PC-9 (cell line): ENCODE measurements around the gene ATF6. TPM values are rescaled to one million over a fixed set of nuclear protein-coding genes. Genes with fewer than 3 reads are reported as not detected.

ENCODE experiments used
- BruUV-seq: library from RNA; stranded (reverse); fragments of 400-500 nt; replicated peaks from 2 replicates; lab custom pipeline; 2021; lab: Mats Ljungman, UMichigan
- CTCF ChIA-PET: fragments of 300-600 bp; sonication (Branson Sonifier 250); formaldehyde crosslinking; loops from one replicate; lab custom pipeline; 2022; ENCODE audit warnings: antibody characterized with exemption; lab: Charles Lee
- POLR2A ChIA-PET: fragments of 300-600 bp; sonication (Branson Sonifier 250); formaldehyde crosslinking; loops from one replicate; lab custom pipeline; 2022; ENCODE audit warnings: antibody characterized with exemption; ENCODE audit not compliant: unreplicated experiment; lab: Charles Lee
- DNase-seq, 2 experiments: peaks; one replicate each; pipeline versions ENCODE4 v3.0.0 to v3.0.0-alpha.2; 2015 to 2022; ENCODE audit warnings: mixed read lengths in 1 of 2
- H2AFZ ChIP-seq: fragments of 200-600 bp; sonication (generic); 2 replicates; pipeline ENCODE4 v1.8.1; 2017; ENCODE audit warnings: antibody characterized with exemption
- H3F3A ChIP-seq: fragments of 200-600 bp; sonication (generic); 2 replicates; pipeline ENCODE4 v1.8.1; 2017; ENCODE audit warnings: antibody characterized with exemption, mild to moderate bottlenecking, low read depth; ENCODE audit not compliant: insufficient read depth
- H3K27ac ChIP-seq: fragments of 200-600 bp; sonication (generic); 2 replicates; pipeline ENCODE4 v1.6.1; 2016; ENCODE audit warnings: mixed run types
- H3K27me3 ChIP-seq: fragments of 200-600 bp; sonication (generic); 2 replicates; pipeline ENCODE4 v1.6.1; 2016; ENCODE audit warnings: low read depth, mixed run types; ENCODE audit not compliant: insufficient read depth
- H3K36me3 ChIP-seq: fragments of 200-600 bp; sonication (generic); 2 replicates; pipeline ENCODE4 v1.6.1; 2016; ENCODE audit warnings: low read depth, mixed run types
- H3K4me1 ChIP-seq: fragments of 200-600 bp; sonication (generic); replicated peaks from 2 replicates; pipeline ENCODE4 v1.6.1; 2016; ENCODE audit warnings: mixed run types; ENCODE audit not compliant: insufficient read depth
- H3K4me2 ChIP-seq: fragments of 200-600 bp; sonication (generic); 2 replicates; pipeline ENCODE4 v1.6.1; 2017; ENCODE audit warnings: mixed run types
- H3K4me3 ChIP-seq: fragments of 200-600 bp; sonication (generic); 2 replicates; pipeline ENCODE4 v1.6.1; 2016; ENCODE audit warnings: mixed run types
- H3K79me2 ChIP-seq: fragments of 200-600 bp; sonication (generic); 2 replicates; pipeline ENCODE4 v1.6.1; 2017; ENCODE audit warnings: low read depth, mixed run types
- H3K9me2 ChIP-seq: fragments of 200-600 bp; sonication (generic); 2 replicates; pipeline ENCODE4 v1.8.1; 2017; ENCODE audit warnings: mild to moderate bottlenecking; ENCODE audit not compliant: insufficient read depth
- H3K9me3 ChIP-seq: fragments of 200-600 bp; sonication (generic); 2 replicates; pipeline ENCODE4 v1.8.1; 2016; ENCODE audit warnings: low read depth; ENCODE audit not compliant: insufficient read depth
- H4K20me1 ChIP-seq: fragments of 200-600 bp; sonication (generic); 2 replicates; pipeline ENCODE4 v1.8.1; 2017; ENCODE audit not compliant: insufficient read depth
- EZH2 ChIP-seq: fragments of 200-600 bp; sonication (generic); IDR thresholded peaks from 2 replicates; pipeline ENCODE4 v1.8.0; 2017; ENCODE audit warnings: antibody characterized with exemption, low read depth
- intact Hi-C: fragments of 100-400 bp; cut with micrococcal nuclease; formaldehyde crosslinking; loops from one replicate; pipeline ENCODE4 v1.10.0; 2022; ENCODE audit not compliant: unreplicated experiment
- total RNA-seq: library from RNA; stranded (reverse); gene quantifications from 2 replicates; pipeline ENCODE4 v1.2.3, GENCODE V29; 2021
- TF ChIP-seq, protein P1 (sequence below): fragments of 200-600 bp; sonication (generic); conservative IDR thresholded peaks from 2 replicates; pipeline ENCODE4 v1.6.1; 2017; ENCODE audit warnings: mixed run types, antibody characterized with exemption, mild to moderate bottlenecking, moderate library complexity

The ATF6 gene
- total RNA-seq, 1 experiment from 2014 or later, result 19.5 TPM

DNA sequence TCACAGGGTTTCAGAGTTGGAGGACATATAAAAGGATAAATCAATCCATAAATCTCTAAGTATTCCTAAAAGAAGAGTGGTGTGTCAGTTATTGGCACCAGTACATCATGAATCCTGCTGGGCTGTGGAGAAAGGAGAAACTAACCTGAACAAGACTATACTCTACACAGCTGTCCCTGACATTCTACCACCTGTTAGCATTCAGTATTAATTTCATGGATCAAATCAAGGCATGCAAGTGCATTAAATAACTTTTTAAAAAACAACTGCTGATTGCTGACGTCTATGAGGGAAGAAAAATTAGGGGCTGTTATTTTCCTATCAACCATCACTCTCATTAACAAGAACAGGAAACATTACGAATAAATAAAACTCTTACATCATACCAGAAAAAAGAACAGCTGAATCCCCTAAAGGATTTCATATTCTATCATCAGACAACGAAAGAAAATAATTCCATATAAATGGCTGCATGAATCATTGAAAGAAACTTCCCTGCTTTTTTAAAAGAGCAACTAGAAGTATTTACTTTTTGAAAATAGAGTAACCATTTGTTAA lies 121.7 kb downstream of the ATF6 start:
- TF ChIP-seq, protein P1, sequence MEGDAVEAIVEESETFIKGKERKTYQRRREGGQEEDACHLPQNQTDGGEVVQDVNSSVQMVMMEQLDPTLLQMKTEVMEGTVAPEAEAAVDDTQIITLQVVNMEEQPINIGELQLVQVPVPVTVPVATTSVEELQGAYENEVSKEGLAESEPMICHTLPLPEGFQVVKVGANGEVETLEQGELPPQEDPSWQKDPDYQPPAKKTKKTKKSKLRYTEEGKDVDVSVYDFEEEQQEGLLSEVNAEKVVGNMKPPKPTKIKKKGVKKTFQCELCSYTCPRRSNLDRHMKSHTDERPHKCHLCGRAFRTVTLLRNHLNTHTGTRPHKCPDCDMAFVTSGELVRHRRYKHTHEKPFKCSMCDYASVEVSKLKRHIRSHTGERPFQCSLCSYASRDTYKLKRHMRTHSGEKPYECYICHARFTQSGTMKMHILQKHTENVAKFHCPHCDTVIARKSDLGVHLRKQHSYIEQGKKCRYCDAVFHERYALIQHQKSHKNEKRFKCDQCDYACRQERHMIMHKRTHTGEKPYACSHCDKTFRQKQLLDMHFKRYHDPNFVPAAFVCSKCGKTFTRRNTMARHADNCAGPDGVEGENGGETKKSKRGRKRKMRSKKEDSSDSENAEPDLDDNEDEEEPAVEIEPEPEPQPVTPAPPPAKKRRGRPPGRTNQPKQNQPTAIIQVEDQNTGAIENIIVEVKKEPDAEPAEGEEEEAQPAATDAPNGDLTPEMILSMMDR, result no peak
- no peak for TF ChIP-seq EZH2
- POLR2A ChIA-PET, result no interaction called here
- no peaks in the 10 kb centered on the region for H3K9me2 ChIP-seq
- intact Hi-C loops, result no loop called here
- H4K20me1 ChIP-seq, result 0 out of 2 replicates have a peak, but pooled peaks cover 4% of the 10 kb centered on the region
- no peaks in the 10 kb centered on the region for H3K79me2 ChIP-seq
- H3K4me1 ChIP-seq, result no peaks in the 10 kb centered on the region
- peaks cover 4% of the 10 kb centered on the region; the same call in 1 of the 2 replicates for H3F3A ChIP-seq
- peaks cover 12% of the 10 kb centered on the region; the same call in 1 of the 2 replicates for H3K36me3 ChIP-seq
- no peak overlapping the region for H2AFZ ChIP-seq
- DNase-seq, result no peak
- no peaks in the 10 kb centered on the region for H3K27me3 ChIP-seq
- H3K27ac ChIP-seq, result no peak overlapping the region
- H3K9me3 ChIP-seq, result no peaks in the 10 kb centered on the region; the same call in 1 of the 2 replicates
- CTCF ChIA-PET, result no interaction called here
- H3K4me3 ChIP-seq, result no peak overlapping the region
- no peak overlapping the region for H3K4me2 ChIP-seq
- no TSS peak for BruUV-seq

DNA sequence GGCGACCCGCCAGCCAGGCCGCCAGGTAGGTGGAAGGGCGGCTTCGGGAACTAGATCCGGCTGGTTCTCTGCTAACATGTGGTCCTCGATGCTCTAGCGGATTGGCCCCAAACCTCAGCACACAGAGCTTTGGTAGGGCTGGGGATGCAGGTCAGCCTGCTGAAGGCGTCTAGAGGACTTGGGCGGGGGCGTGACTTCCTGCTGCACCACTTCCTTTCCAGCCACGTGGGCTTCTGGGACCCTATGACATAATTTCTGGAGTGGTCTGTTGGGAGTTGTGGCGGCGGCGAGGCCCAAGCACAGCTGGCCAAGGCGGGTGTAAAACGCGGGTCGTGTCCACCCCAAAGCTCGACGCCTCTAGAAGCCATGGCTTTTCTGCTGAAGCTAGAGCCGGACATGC lies 124.5 kb downstream of the ATF6 start:
- H3K27ac ChIP-seq, result no peak overlapping the region
- H3K9me2 ChIP-seq, result no peaks in the 10 kb centered on the region
- no peaks in the 10 kb centered on the region; the same call in 1 of the 2 replicates for H4K20me1 ChIP-seq
- H3K4me2 ChIP-seq, result no peak overlapping the region
- TF ChIP-seq EZH2, result no peak
- TF ChIP-seq, protein P1, result no peak
- H3K36me3 ChIP-seq, result peaks cover 9% of the 10 kb centered on the region; the same call in 1 of the 2 replicates
- H2AFZ ChIP-seq, result no peak overlapping the region
- H3K4me1 ChIP-seq, result no peaks in the 10 kb centered on the region
- H3K27me3 ChIP-seq, result no peaks in the 10 kb centered on the region
- no peaks in the 10 kb centered on the region; the same call in 1 of the 2 replicates for H3K9me3 ChIP-seq
- intact Hi-C loops, result no loop called here
- ChIA-PET POLR2A (no interaction called here), CTCF (no interaction called here)
- H3K79me2 ChIP-seq, result no peaks in the 10 kb centered on the region
- H3F3A ChIP-seq, result 0 out of 2 replicates have a peak, but pooled peaks cover 3% of the 10 kb centered on the region
- BruUV-seq, result no TSS peak
- H3K4me3 ChIP-seq, result no peak overlapping the region
- DNase-seq, result no peak

DNA sequence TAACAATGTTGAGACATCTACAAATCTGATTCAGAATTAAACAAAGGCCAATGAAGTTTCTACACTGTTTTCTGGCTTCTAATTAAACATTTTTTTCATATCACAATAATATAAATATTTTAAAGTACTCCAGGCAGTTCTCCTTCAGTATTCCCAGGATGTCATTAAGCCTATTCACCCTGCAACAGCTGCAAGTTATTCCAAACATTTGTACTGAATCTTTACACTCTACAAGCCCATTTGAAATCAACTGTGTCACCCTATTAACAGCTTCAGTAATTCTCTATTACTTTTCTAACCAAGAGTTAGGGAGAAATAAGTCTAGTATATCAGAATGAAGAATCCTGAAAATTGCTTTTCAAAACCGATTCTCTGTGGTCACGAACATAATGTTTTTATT lies 133.0 kb downstream of the ATF6 start:
- TF ChIP-seq, protein P1, result no peak
- no peak for TF ChIP-seq EZH2
- intact Hi-C loops, result no loop called here
- ChIA-PET CTCF (interaction anchor here (0.8 kb wide), 1 partner anchor 138 kb away, joined by 3 read pairs; no protein-coding TSS in a partner anchor), POLR2A (no interaction called here)
- H3K36me3 ChIP-seq, result no peaks in the 10 kb centered on the region
- no peaks in the 10 kb centered on the region for H3K27me3 ChIP-seq
- no peaks in the 10 kb centered on the region for H3K9me3 ChIP-seq
- no peak overlapping the region for H3K4me2 ChIP-seq
- no peak overlapping the region for H3K4me3 ChIP-seq
- H3K9me2 ChIP-seq, result no peaks in the 10 kb centered on the region; the same call in 1 of the 2 replicates
- no peaks in the 10 kb centered on the region for H4K20me1 ChIP-seq
- no peak overlapping the region for H2AFZ ChIP-seq
- H3K27ac ChIP-seq, result no peak overlapping the region
- no peaks in the 10 kb centered on the region; the same call in 1 of the 2 replicates for H3F3A ChIP-seq
- no peaks in the 10 kb centered on the region for H3K4me1 ChIP-seq
- no peak for DNase-seq
- BruUV-seq, result no TSS peak
- no peaks in the 10 kb centered on the region for H3K79me2 ChIP-seq
